SK-N-SH (cell line): ENCODE results near the gene RPAP3. TPM values are rescaled to one million over a fixed set of nuclear protein-coding genes. Genes with fewer than 3 reads are reported as not detected.

ENCODE experiments used
- CTCF ChIA-PET: fragments of 300-600, 350-600 bp; formaldehyde crosslinking; extraction: SDS; loops from one replicate; lab custom pipeline; 2021; lab: Yijun Ruan, JAX
- POLR2A ChIA-PET: fragments of 350-600 bp; sonication (Branson Sonifier 250); formaldehyde crosslinking; extraction: SDS; loops from one replicate; lab custom pipeline; 2020; ENCODE audit warnings: antibody characterized with exemption, inconsistent platforms; lab: Yijun Ruan, JAX
- DNase-seq: peaks from one replicate; pipeline ENCODE4 v3.0.0; 2012
- H2AFZ ChIP-seq: fragments of 200-600 bp; sonication (generic); 2 replicates; pipeline ENCODE4 v1.8.1; 2016; ENCODE audit warnings: antibody characterized with exemption, mild to moderate bottlenecking, low read depth
- H3F3A ChIP-seq: fragments of 200-600 bp; sonication (generic); replicated peaks from 2 replicates; pipeline ENCODE3; 2016; ENCODE audit warnings: antibody characterized with exemption, mild to moderate bottlenecking; ENCODE audit not compliant: insufficient read depth
- H3K27ac ChIP-seq, 2 experiments: fragments of 200-500 bp in 1 of 2; fragments of 200-600 bp in 1 of 2; sonication (Bioruptor generic) in 1 of 2; sonication (generic), shearing (Covaris generic) in 1 of 2; 2 replicates each; pipeline versions ENCODE4 v1.5.1 to v1.6.1; 2014 to 2016; ENCODE audit warnings: low read depth in 2 of 2, inconsistent platforms in 1 of 2, low read length in 1 of 2, mild to moderate bottlenecking in 1 of 2, mixed read lengths in 1 of 2
- H3K27me3 ChIP-seq: fragments of 200-600 bp; sonication (generic), shearing (Covaris generic); 2 replicates; pipeline ENCODE4 v1.6.1; 2016; ENCODE audit warnings: mixed run types; ENCODE audit not compliant: insufficient read depth
- H3K36me3 ChIP-seq, 2 experiments: fragments of 200-500 bp in 1 of 2; fragments of 200-600 bp in 1 of 2; sonication (Bioruptor generic) in 1 of 2; sonication (generic) in 1 of 2; replicated peaks in 1 of 2; 2 replicates each; pipeline versions ENCODE3 to v1.5.1; 2014 to 2016; ENCODE audit warnings: low read length in 1 of 2, mild to moderate bottlenecking in 1 of 2; ENCODE audit not compliant: insufficient read depth in 2 of 2, control insufficient read depth in 1 of 2
- H3K4me1 ChIP-seq, 2 experiments: fragments of 200-500 bp in 1 of 2; fragments of 200-600 bp in 1 of 2; sonication (Bioruptor generic) in 1 of 2; sonication (generic), shearing (Covaris generic) in 1 of 2; 2 replicates each; pipeline versions ENCODE4 v1.5.1 to v1.6.1; 2014 to 2016; ENCODE audit warnings: low read depth in 1 of 2, low read length in 1 of 2, mixed run types in 1 of 2; ENCODE audit not compliant: insufficient read depth in 2 of 2, control insufficient read depth in 1 of 2
- H3K4me2 ChIP-seq: fragments of 200-600 bp; sonication (generic), shearing (Covaris generic); 2 replicates; pipeline ENCODE4 v1.6.1; 2017; ENCODE audit warnings: mixed run types
- H3K4me3 ChIP-seq, 2 experiments: fragments of 200-500 bp in 1 of 2; fragments of 200-600 bp in 1 of 2; sonication (Bioruptor generic) in 1 of 2; sonication (generic), shearing (Covaris generic) in 1 of 2; 2 replicates each; pipeline versions ENCODE4 v1.5.1 to v1.8.1; 2014 to 2016; ENCODE audit warnings: low read depth in 2 of 2, inconsistent platforms in 1 of 2, low read length in 1 of 2, mild to moderate bottlenecking in 1 of 2, mixed read lengths in 1 of 2, moderate library complexity in 1 of 2
- H3K79me2 ChIP-seq: fragments of 200-600 bp; sonication (generic); 2 replicates; pipeline ENCODE4 v1.8.1; 2017; ENCODE audit warnings: mild to moderate bottlenecking; ENCODE audit not compliant: insufficient read depth
- H3K9ac ChIP-seq: fragments of 200-600 bp; sonication (generic); 2 replicates; pipeline ENCODE4 v1.6.1; 2017; ENCODE audit warnings: mixed run types
- H3K9me2 ChIP-seq: fragments of 200-600 bp; sonication (generic); 2 replicates; pipeline ENCODE4 v1.6.1; 2017; ENCODE audit warnings: mixed run types
- H3K9me3 ChIP-seq: fragments of 200-600 bp; sonication (generic); 2 replicates; pipeline ENCODE4 v1.6.1; 2017; ENCODE audit warnings: mixed run types, mild to moderate bottlenecking, moderate library complexity
- H4K20me1 ChIP-seq: fragments of 200-600 bp; sonication (generic); 2 replicates; pipeline ENCODE4 v1.6.1; 2017; ENCODE audit warnings: mild to moderate bottlenecking, mixed run types; ENCODE audit not compliant: insufficient read depth
- EP300 ChIP-seq, 2 experiments: IDR thresholded peaks; 2 replicates each; pipeline versions ENCODE4 v1.4.0 to v1.6.1; 2012; ENCODE audit warnings: borderline replicate concordance in 1 of 2, low read depth in 1 of 2, low read length in 1 of 2
- EZH2phosphoT487 ChIP-seq: fragments of 200-600 bp; sonication (generic); IDR thresholded peaks from 2 replicates; pipeline ENCODE4 v1.6.1; 2017; ENCODE audit warnings: low read depth, mixed run types, mild to moderate bottlenecking, antibody characterized with exemption, moderate library complexity, borderline replicate concordance
- FOSL2 ChIP-seq: IDR thresholded peaks from 2 replicates; pipeline ENCODE4 v1.4.0; 2012; ENCODE audit warnings: low read depth, mild to moderate bottlenecking, moderate library complexity, borderline replicate concordance
- FOXJ3 ChIP-seq: sonication (generic); formaldehyde crosslinking; IDR thresholded peaks from 2 replicates; pipeline ENCODE4 v1.5.1; 2020; ENCODE audit warnings: mild to moderate bottlenecking, missing genetic modification reagents
- GATA2 ChIP-seq: sonication (generic); formaldehyde crosslinking; IDR thresholded peaks from 2 replicates; pipeline ENCODE4 v1.5.0; 2020; ENCODE audit warnings: mild to moderate bottlenecking, missing genetic modification reagents
- JUND ChIP-seq: IDR thresholded peaks from 2 replicates; pipeline ENCODE4 v1.4.0; 2012
- MEF2A ChIP-seq: IDR thresholded peaks from 2 replicates; pipeline ENCODE4 v1.4.0; 2012; ENCODE audit warnings: low read depth, borderline replicate concordance
- NFIC ChIP-seq: IDR thresholded peaks from 2 replicates; pipeline ENCODE4 v1.4.0; 2012; ENCODE audit warnings: borderline replicate concordance
- POLR2AphosphoS5 ChIP-seq: IDR thresholded peaks from 2 replicates; pipeline ENCODE4 v1.6.1; 2012; ENCODE audit warnings: low read depth, low read length
- RCOR1 ChIP-seq: fragments of 150-350 bp; IDR thresholded peaks from 2 replicates; pipeline ENCODE4 v1.6.1; 2017; ENCODE audit warnings: antibody characterized with exemption, low read length
- RXRA ChIP-seq: IDR thresholded peaks from 2 replicates; pipeline ENCODE4 v1.4.0; 2012; ENCODE audit warnings: low read depth, mild to moderate bottlenecking, borderline replicate concordance
- SIN3A ChIP-seq: IDR thresholded peaks from 2 replicates; pipeline ENCODE4 v1.6.1; 2012; ENCODE audit warnings: low read depth, mild to moderate bottlenecking, low read length, moderate library complexity, borderline replicate concordance
- SMC3 ChIP-seq: IDR thresholded peaks from 2 replicates; pipeline ENCODE4 v1.6.1; 2012; ENCODE audit warnings: low read depth, low read length, improper control_type of control experiment
- TCF12 ChIP-seq: IDR thresholded peaks from 2 replicates; pipeline ENCODE4 v1.4.0; 2012
- WGBS: methylation state at CpG from one replicate; pipeline ENCODE4 v1.1.6; 2017; ENCODE audit warnings: low lambda C conversion rate; 5-methylcytosine and 5-hydroxymethylcytosine counted together
- polyA plus RNA-seq, 3 experiments: library from polyadenylated mRNA; depleted of rRNA; stranded (reverse); fragments of >200 nt; gene quantifications; 2 replicates each; pipeline ENCODE4 v1.2.3, GENCODE V29; 2012
- TF ChIP-seq, protein P1 (sequence below): fragments of 150-350 bp; IDR thresholded peaks from 2 replicates; pipeline ENCODE4 v1.6.1; 2017; ENCODE audit warnings: antibody characterized with exemption, low read length, low read depth, borderline replicate concordance
- TF ChIP-seq, protein P2 (sequence below): fragments of 200-600 bp; sonication (generic); IDR thresholded peaks from 2 replicates; pipeline ENCODE4 v1.6.1; 2017; ENCODE audit warnings: antibody characterized with exemption, mild to moderate bottlenecking, moderate library complexity
- TF ChIP-seq, protein P3 (sequence below): IDR thresholded peaks from 2 replicates; pipeline ENCODE4; 2012

The RPAP3 gene
- polyA plus RNA-seq, 1 of the 3 experiments (the other 2 are of a cell fraction): 6.7 TPM

DNA sequence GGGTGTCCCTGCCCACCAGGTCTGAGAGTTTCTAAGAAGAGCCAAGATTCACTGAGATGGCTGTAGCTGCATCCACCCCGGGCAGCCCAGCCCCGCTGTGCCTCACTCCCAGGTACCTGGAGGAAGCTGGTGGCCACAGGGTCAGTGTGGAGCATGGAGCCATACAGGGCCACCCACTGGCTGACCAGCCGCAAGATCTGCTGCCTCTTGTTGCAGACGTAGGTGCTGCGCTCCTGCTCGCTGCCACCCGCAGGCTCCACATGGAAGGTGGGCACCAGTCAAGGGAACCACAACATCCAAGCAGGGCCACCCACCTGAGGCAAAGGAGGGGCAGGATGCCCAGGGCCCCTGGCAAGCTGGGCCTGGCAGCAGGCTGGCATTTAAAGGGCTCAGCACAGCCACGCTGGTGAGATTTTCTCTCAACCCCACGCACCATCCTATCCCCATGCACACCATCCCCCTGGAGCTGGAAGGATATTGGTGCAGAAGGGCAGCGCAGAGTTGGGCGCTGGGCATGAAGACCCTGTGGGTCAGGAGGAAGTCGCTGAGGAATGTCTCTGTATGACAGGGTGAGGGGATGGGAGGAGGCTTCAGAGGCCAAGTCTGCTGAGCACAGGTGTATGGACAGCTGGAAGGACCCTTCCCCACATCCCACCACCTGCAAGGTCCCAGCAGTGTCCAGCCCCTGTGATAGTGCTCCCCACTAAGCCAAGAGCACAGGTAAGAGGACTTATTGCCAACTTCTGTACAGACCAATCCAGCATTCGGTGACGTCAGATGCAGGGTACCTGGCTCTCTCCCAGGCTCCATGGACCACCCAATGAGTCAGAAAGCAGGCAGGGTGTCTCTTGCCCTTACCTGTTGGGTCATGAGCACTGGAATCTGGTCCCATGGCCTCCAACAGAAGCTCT lies 42.0 kb upstream of the RPAP3 start:
- H3K4me3 ChIP-seq: no peak overlapping the region
- WGBS: 70% methylated on average over 8 of the region's 14 CpGs
- ChIA-PET CTCF (interaction anchor here (0.6 to 18.0 kb wide), 7 partner anchors 9 to 91 kb away, joined by 3 to 435 read pairs (median 3); partner anchors contain the start of genes RAPGEF3 and SLC48A1), POLR2A (no interaction called here)
- TF ChIP-seq FOSL2: no peak
- no peak for TF ChIP-seq EP300 (IDR thresholded peaks at IDR 0.05; ENCODE audit: borderline replicate concordance in 1 of 2, low read depth in 1 of 2, low read length in 1 of 2)
- no peak for TF ChIP-seq SIN3A
- no peak for TF ChIP-seq POLR2AphosphoS5
- TF ChIP-seq, protein P1, sequence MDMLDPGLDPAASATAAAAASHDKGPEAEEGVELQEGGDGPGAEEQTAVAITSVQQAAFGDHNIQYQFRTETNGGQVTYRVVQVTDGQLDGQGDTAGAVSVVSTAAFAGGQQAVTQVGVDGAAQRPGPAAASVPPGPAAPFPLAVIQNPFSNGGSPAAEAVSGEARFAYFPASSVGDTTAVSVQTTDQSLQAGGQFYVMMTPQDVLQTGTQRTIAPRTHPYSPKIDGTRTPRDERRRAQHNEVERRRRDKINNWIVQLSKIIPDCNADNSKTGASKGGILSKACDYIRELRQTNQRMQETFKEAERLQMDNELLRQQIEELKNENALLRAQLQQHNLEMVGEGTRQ: no peak
- no peak overlapping the region for H3K9ac ChIP-seq
- no peaks in the 10 kb centered on the region for H3K9me2 ChIP-seq
- H3F3A ChIP-seq: no peaks in the 10 kb centered on the region
- H3K9me3 ChIP-seq: no peaks in the 10 kb centered on the region
- DNase-seq: no peak
- H3K4me2 ChIP-seq: no peak overlapping the region
- H3K27ac ChIP-seq: no peak overlapping the region
- H4K20me1 ChIP-seq: no peaks in the 10 kb centered on the region
- no peaks in the 10 kb centered on the region for H3K79me2 ChIP-seq
- no peak overlapping the region for H2AFZ ChIP-seq
- H3K36me3 ChIP-seq: no peaks in the 10 kb centered on the region
- H3K4me1 ChIP-seq: peaks cover under 1 to 26% of the 10 kb centered on the region in 2 experiments; a peak in 3 of 4 replicates
- no peaks in the 10 kb centered on the region for H3K27me3 ChIP-seq

DNA sequence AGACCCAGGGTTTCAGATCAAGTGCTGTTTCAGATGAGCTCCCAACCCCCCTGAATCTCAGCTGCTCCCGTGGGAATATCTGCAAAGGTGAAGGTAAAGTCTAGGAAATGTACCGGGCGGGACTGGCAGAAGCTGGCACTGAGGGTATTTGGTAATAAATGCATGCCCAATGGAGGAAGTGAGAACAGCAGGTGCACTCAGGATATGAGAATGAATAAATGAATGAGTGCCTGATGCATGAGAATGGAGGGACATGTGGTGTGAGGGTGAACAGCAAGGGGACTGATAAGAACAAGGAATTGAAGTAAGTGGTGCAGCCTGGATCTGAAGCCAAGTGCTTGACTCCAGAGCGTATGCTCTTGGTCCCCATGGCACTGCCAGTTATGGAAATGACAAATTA lies 41.3 kb upstream of the RPAP3 start:
- POLR2A ChIA-PET: no interaction called here
- WGBS: 71% methylated on average over 4 of the region's 4 CpGs

DNA sequence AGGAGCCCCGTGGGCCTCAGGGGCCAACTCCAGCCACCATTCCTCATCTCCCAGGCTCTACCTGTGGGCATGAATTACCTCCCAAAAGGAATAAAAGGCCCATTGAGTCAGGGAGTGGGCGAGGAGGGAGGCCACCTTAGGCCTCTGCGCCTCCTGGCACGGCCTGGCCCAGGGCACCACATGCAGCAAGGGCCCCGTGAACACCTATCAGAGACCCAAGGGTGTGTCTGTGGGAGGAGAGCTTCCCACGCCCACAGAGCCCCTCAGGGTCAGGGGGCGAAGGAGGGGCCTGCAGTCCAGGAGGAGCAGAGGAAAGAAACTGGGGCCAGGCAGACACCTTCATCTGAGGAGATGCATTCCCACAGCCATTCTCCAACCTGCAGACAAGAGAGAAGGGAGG lies 40.7 kb upstream of the RPAP3 start:
- no peak overlapping the region for H2AFZ ChIP-seq
- no peaks in the 10 kb centered on the region for H3K27me3 ChIP-seq
- H3K9me3 ChIP-seq: no peaks in the 10 kb centered on the region
- no peak overlapping the region for H3K4me3 ChIP-seq
- no peaks in the 10 kb centered on the region for H4K20me1 ChIP-seq
- H3K27ac ChIP-seq: no peak overlapping the region
- no peaks in the 10 kb centered on the region for H3K36me3 ChIP-seq
- no peaks in the 10 kb centered on the region for H3K79me2 ChIP-seq
- DNase-seq: no peak
- H3K9me2 ChIP-seq: no peaks in the 10 kb centered on the region
- no peak overlapping the region for H3K9ac ChIP-seq
- WGBS: 54% methylated on average over 7 of the region's 7 CpGs
- POLR2A ChIA-PET: no interaction called here
- no peaks in the 10 kb centered on the region for H3F3A ChIP-seq
- H3K4me2 ChIP-seq: no peak overlapping the region
- CTCF ChIA-PET: interaction anchor here (1.4 to 18.0 kb wide), 3 partner anchors 10 to 32 kb away, joined by 3 to 435 read pairs (median 313); partner anchors contain the start of genes RAPGEF3 and SLC48A1
- peaks cover 5 to 18% of the 10 kb centered on the region in 2 experiments; a peak in 3 of 4 replicates for H3K4me1 ChIP-seq
- TF ChIP-seq TCF12 (no peak), FOXJ3 (CRISPR knock-in tag) (no peak), EZH2phosphoT487 (no peak), RXRA (no peak), SIN3A (no peak), SMC3 (no peak), MEF2A (no peak), JUND (no peak), GATA2 (CRISPR knock-in tag) (no peak)
- TF ChIP-seq, protein P2, sequence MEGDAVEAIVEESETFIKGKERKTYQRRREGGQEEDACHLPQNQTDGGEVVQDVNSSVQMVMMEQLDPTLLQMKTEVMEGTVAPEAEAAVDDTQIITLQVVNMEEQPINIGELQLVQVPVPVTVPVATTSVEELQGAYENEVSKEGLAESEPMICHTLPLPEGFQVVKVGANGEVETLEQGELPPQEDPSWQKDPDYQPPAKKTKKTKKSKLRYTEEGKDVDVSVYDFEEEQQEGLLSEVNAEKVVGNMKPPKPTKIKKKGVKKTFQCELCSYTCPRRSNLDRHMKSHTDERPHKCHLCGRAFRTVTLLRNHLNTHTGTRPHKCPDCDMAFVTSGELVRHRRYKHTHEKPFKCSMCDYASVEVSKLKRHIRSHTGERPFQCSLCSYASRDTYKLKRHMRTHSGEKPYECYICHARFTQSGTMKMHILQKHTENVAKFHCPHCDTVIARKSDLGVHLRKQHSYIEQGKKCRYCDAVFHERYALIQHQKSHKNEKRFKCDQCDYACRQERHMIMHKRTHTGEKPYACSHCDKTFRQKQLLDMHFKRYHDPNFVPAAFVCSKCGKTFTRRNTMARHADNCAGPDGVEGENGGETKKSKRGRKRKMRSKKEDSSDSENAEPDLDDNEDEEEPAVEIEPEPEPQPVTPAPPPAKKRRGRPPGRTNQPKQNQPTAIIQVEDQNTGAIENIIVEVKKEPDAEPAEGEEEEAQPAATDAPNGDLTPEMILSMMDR: no peak
- TF ChIP-seq, protein P3, sequence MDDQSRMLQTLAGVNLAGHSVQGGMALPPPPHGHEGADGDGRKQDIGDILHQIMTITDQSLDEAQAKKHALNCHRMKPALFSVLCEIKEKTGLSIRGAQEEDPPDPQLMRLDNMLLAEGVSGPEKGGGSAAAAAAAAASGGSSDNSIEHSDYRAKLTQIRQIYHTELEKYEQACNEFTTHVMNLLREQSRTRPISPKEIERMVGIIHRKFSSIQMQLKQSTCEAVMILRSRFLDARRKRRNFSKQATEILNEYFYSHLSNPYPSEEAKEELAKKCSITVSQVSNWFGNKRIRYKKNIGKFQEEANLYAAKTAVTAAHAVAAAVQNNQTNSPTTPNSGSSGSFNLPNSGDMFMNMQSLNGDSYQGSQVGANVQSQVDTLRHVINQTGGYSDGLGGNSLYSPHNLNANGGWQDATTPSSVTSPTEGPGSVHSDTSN: no peak

More for the DNA sequence above, 41.3 kb upstream of the RPAP3 start:
- no peak for DNase-seq
- no peaks in the 10 kb centered on the region for H3K9me3 ChIP-seq
- no peaks in the 10 kb centered on the region for H3K9me2 ChIP-seq
- H2AFZ ChIP-seq: no peak overlapping the region
- no peaks in the 10 kb centered on the region for H3K79me2 ChIP-seq
- H4K20me1 ChIP-seq: no peaks in the 10 kb centered on the region
- peaks cover 0 to 18% of the 10 kb centered on the region in 2 experiments; a peak in 1 of 4 replicates for H3K4me1 ChIP-seq
- H3K27me3 ChIP-seq: no peaks in the 10 kb centered on the region
- H3K4me3 ChIP-seq: no peak overlapping the region
- TF ChIP-seq MEF2A: no peak
- no peak for TF ChIP-seq NFIC
- no peak for TF ChIP-seq RCOR1
- no peaks in the 10 kb centered on the region for H3K36me3 ChIP-seq
- no peaks in the 10 kb centered on the region for H3F3A ChIP-seq
- H3K9ac ChIP-seq: no peak overlapping the region
- CTCF ChIA-PET: interaction anchor here (1.4 to 18.0 kb wide), 4 partner anchors 10 to 33 kb away, joined by 3 to 435 read pairs (median 158); partner anchors contain the start of genes RAPGEF3 and SLC48A1
- H3K27ac ChIP-seq: no peak overlapping the region
- H3K4me2 ChIP-seq: no peak overlapping the region
